ENCODE data around the gene SNTG2.

SNTG2 gene

GRCh38 chr2:1297372-1298159, 346.9 kb downstream of the SNTG2 start:
- no peak for DNase-seq

GRCh38 chr2:1299043-1299442, 348.4 kb downstream of the SNTG2 start:
- no peak for DNase-seq

GRCh38 chr2:1300284-1300683, 349.6 kb downstream of the SNTG2 start:
- no peak for DNase-seq

GRCh38 chr2:1301056-1301455, 350.4 kb downstream of the SNTG2 start:
- no peak for DNase-seq

GRCh38 chr2:1305342-1306013, 354.8 kb downstream of the SNTG2 start:
- DNase-seq, result no peak

- no peak for DNase-seq
Observed at GRCh38 chr2:1306014-1306686, 355.5 kb downstream of the SNTG2 start.

GRCh38 chr2:1306687-1307516, 356.3 kb downstream of the SNTG2 start:
- no peak for DNase-seq

- DNase-seq, result no peak
Observed at GRCh38 chr2:1307670-1308069, 357.0 kb downstream of the SNTG2 start.

GRCh38 chr2:1308678-1309077, 358.0 kb downstream of the SNTG2 start:
- no peak for DNase-seq

- DNase-seq, result no peak
Observed at GRCh38 chr2:1309507-1309906, 358.9 kb downstream of the SNTG2 start.

GRCh38 chr2:1310202-1310601, 359.6 kb downstream of the SNTG2 start:
- no peak for DNase-seq

- DNase-seq, result no peak
Observed at GRCh38 chr2:1310866-1311265, 360.2 kb downstream of the SNTG2 start.

- DNase-seq, result no peak
Observed at GRCh38 chr2:1313240-1313924, 362.7 kb downstream of the SNTG2 start.

GRCh38 chr2:1314254-1314653, 363.6 kb downstream of the SNTG2 start:
- no peak for DNase-seq

- DNase-seq, result no peak
Observed at GRCh38 chr2:1318366-1319009, 367.8 kb downstream of the SNTG2 start.

GRCh38 chr2:1319393-1319792, 368.7 kb downstream of the SNTG2 start:
- no peak for DNase-seq

- no peak for DNase-seq
Observed at GRCh38 chr2:1321321-1321720, 370.7 kb downstream of the SNTG2 start.

GRCh38 chr2:1324884-1325283, 374.2 kb downstream of the SNTG2 start:
- DNase-seq, result no peak

GRCh38 chr2:1328684-1329083, 378.0 kb downstream of the SNTG2 start:
- DNase-seq, result no peak

GRCh38 chr2:1339388-1340140, 388.9 kb downstream of the SNTG2 start:
- DNase-seq, result no peak

- DNase-seq, result no peak
Observed at GRCh38 chr2:1340141-1340512, 389.5 kb downstream of the SNTG2 start.
